Fibroblast of the aortic adventitia (primary cell): ENCODE results near the gene SUMF2. TPM values are rescaled to one million over a fixed set of nuclear protein-coding genes. Genes with fewer than 3 reads are reported as not detected.
"Not testable (repeated sequence)": the region's sequence is repeated elsewhere in the genome, so short reads cannot be mapped to it uniquely, and the experiment has no call there.

Experiments
- DNase-seq: peaks from one replicate; pipeline ENCODE4 v3.0.0-alpha.2; 2010; ENCODE audit warnings: low read depth
- H3K4me3 ChIP-seq: 2 replicates; pipeline ENCODE4 v1.5.1; 2011; ENCODE audit warnings: low read depth, mild to moderate bottlenecking, control low read depth, low read length, moderate library complexity
- total RNA-seq: library from RNA; depleted of rRNA; stranded (reverse); fragments of >200 nt; gene quantifications from 2 replicates; pipeline ENCODE4 v1.2.3, GENCODE V29; 2012; ENCODE audit warnings: low replicate concordance
- TF ChIP-seq, protein P1 (sequence below): IDR thresholded peaks from 2 replicates; pipeline ENCODE4 v1.5.1; 2011; ENCODE audit warnings: mild to moderate bottlenecking, low read length, control low read depth, inconsistent platforms; ENCODE audit not compliant: insufficient read depth

The SUMF2 gene
- 177 and 199 TPM in 2 replicates for total RNA-seq

GRCh38 chr7:56063882-56064625 lies at the start of gene SUMF2:
SUMF2 (plus strand) TSS chr7:56064286; CDS start chr7:56064312, 26 bp downstream.
- TF ChIP-seq, protein P1, sequence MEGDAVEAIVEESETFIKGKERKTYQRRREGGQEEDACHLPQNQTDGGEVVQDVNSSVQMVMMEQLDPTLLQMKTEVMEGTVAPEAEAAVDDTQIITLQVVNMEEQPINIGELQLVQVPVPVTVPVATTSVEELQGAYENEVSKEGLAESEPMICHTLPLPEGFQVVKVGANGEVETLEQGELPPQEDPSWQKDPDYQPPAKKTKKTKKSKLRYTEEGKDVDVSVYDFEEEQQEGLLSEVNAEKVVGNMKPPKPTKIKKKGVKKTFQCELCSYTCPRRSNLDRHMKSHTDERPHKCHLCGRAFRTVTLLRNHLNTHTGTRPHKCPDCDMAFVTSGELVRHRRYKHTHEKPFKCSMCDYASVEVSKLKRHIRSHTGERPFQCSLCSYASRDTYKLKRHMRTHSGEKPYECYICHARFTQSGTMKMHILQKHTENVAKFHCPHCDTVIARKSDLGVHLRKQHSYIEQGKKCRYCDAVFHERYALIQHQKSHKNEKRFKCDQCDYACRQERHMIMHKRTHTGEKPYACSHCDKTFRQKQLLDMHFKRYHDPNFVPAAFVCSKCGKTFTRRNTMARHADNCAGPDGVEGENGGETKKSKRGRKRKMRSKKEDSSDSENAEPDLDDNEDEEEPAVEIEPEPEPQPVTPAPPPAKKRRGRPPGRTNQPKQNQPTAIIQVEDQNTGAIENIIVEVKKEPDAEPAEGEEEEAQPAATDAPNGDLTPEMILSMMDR = peak; percentile 14
- DNase-seq = peak; percentile 87
- H3K4me3 ChIP-seq = peak within 1 kb of the TSS; percentile 86

DNA sequence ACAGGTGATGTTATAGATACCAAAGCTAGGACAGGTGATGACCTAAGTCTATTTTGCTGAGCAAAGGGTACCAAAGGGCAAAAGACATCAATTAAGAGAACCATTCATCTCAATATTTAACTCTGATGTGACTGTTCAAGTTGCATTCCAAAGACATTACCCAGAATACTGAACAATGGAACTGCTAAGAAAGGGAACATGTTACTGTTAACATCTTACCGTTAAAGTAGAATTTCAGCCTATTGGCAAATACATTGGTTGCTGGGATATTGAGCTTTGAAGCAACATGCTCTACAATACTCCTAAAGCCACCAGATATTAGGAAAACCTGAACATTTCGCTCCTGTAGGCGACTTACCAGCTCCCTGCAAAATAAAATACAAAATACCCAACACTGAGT lies 47.1 kb upstream of the SUMF2 start:
- H3K4me3 ChIP-seq = not testable (repeated sequence)
- DNase-seq = peak; percentile 45

- no peak for DNase-seq
Observed at GRCh38 chr7:56019501-56019900, 44.6 kb upstream of the SUMF2 start.

GRCh38 chr7:56023500-56023899 lies 40.6 kb upstream of the SUMF2 start:
- H3K4me3 ChIP-seq = no peak overlapping the region
- no peak for DNase-seq
- TF ChIP-seq, protein P1 = no peak

More at GRCh38 chr7:56019501-56019900, 44.6 kb upstream of the SUMF2 start:
- TF ChIP-seq, protein P1 = no peak
- no peak overlapping the region for H3K4me3 ChIP-seq

GRCh38 chr7:56026538-56026937 lies 37.5 kb upstream of the SUMF2 start:
- no peak for DNase-seq
- TF ChIP-seq, protein P1 = no peak
- H3K4me3 ChIP-seq = no peak overlapping the region

- H3K4me3 ChIP-seq = no peak overlapping the region
- DNase-seq = peak; percentile 41
- TF ChIP-seq, protein P1 = no peak
Observed at GRCh38 chr7:56028942-56029630, 35.0 kb upstream of the SUMF2 start.

DNA sequence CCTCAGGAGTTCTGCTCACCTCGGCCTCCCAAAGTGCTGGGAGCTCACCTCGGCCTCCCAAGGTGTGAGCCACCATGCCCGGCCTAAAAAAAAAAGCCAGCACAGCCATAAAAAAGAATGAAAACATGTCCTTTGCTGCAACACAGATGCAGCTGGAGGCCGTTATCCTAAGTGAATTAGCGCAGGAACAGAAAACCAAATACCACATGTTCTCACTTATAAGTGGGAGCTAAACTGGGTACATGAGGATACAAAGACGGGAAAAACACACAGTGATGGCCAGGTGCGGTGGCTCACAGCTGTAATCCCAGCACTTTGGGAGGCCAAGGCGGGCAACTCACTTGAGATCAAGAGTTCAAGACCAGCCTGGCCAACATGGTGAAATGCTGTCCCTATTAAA lies 33.7 kb upstream of the SUMF2 start:
- no peak for DNase-seq
- TF ChIP-seq, protein P1 = no peak
- H3K4me3 ChIP-seq = no peak overlapping the region

GRCh38 chr7:56031556-56031955 lies 32.5 kb upstream of the SUMF2 start:
- not testable (repeated sequence) for H3K4me3 ChIP-seq, DNase-seq

- H3K4me3 ChIP-seq, DNase-seq: not testable (repeated sequence)
Observed at GRCh38 chr7:56032578-56032977, 31.5 kb upstream of the SUMF2 start.
